Measurements from ENCODE around the gene HSD17B11.
"Not testable (repeated sequence)": the region's sequence is repeated elsewhere in the genome, so short reads cannot be mapped to it uniquely, and the experiment has no call there.

- not testable (repeated sequence) for TF ChIP-seq EZH2 (IDR thresholded peaks at IDR 0.05); POLR2AphosphoS5 (IDR thresholded peaks at IDR 0.05; ENCODE audit: borderline replicate concordance, low read depth, low read length); FOXP2 (optimal IDR thresholded peaks at IDR 0.05; ENCODE audit: control extremely low read depth, extremely low read length, insufficient read depth)
Measured at GRCh38 chr4:87390055-87390454, 933 bp downstream of the HSD17B11 start.
